GM23338 (cell line): ENCODE measurements around the gene PCBP3. TPM values are rescaled to one million over a fixed set of nuclear protein-coding genes. Genes with fewer than 3 reads are reported as not detected.

Experiments used
- ATAC-seq: fragments of 200-7000 bp; cut with Tn5 transposase; 3 replicates; pipeline ENCODE4 v1.9.1; 2020
- DNase-seq: peaks from one replicate; pipeline ENCODE4 v3.0.0-alpha.2; 2015; ENCODE audit warnings: low spot score
- H2AFZ ChIP-seq: fragments of 200-600 bp; sonication (generic); 2 replicates; pipeline ENCODE4 v1.8.0; 2016; ENCODE audit warnings: antibody characterized with exemption, mild to moderate bottlenecking, moderate library complexity
- H3F3A ChIP-seq: fragments of 200-600 bp; sonication (generic); replicated peaks from 2 replicates; pipeline ENCODE4 v1.8.0; 2017; ENCODE audit warnings: antibody characterized with exemption, mixed run types, low read depth
- H3K27ac ChIP-seq: fragments of 200-600 bp; sonication (generic); 2 replicates; pipeline ENCODE4 v1.6.1; 2016; ENCODE audit warnings: low read depth
- H3K27me3 ChIP-seq: fragments of 200-600 bp; sonication (generic); 2 replicates; pipeline ENCODE4 v1.8.0; 2016; ENCODE audit warnings: mild to moderate bottlenecking, mixed run types, moderate library complexity; ENCODE audit not compliant: insufficient read depth
- H3K36me3 ChIP-seq: fragments of 200-600 bp; sonication (generic); 2 replicates; pipeline ENCODE4 v1.8.0; 2016; ENCODE audit warnings: mild to moderate bottlenecking; ENCODE audit not compliant: insufficient read depth
- H3K4me1 ChIP-seq: fragments of 200-600 bp; sonication (generic); 2 replicates; pipeline ENCODE4 v1.8.0; 2016; ENCODE audit warnings: mild to moderate bottlenecking, moderate library complexity; ENCODE audit not compliant: insufficient read depth
- H3K4me2 ChIP-seq: fragments of 200-600 bp; sonication (generic); 2 replicates; pipeline ENCODE4 v1.7.1; 2017; ENCODE audit warnings: mixed run types
- H3K4me3 ChIP-seq: fragments of 200-600 bp; sonication (generic); 2 replicates; pipeline ENCODE4 v1.6.1; 2016; ENCODE audit warnings: mixed run types
- H3K79me2 ChIP-seq: fragments of 200-600 bp; sonication (generic); replicated peaks from 2 replicates; pipeline ENCODE4 v1.8.0; 2017; ENCODE audit warnings: mild to moderate bottlenecking; ENCODE audit not compliant: insufficient read depth
- H3K9me2 ChIP-seq: fragments of 200-600 bp; sonication (generic); 2 replicates; pipeline ENCODE4 v1.8.0; 2017; ENCODE audit not compliant: insufficient read depth
- H4K20me1 ChIP-seq: fragments of 200-600 bp; sonication (generic); replicated peaks from 2 replicates; pipeline ENCODE4 v1.8.0; 2017; ENCODE audit warnings: mild to moderate bottlenecking; ENCODE audit not compliant: insufficient read depth
- H3K27ac Mint-ChIP-seq: 2 replicates; pipeline ENCODE4 v1.8.0; 2020; ENCODE audit warnings: inconsistent platforms, mild to moderate bottlenecking, moderate library complexity, mixed read lengths
- H3K27me3 Mint-ChIP-seq: 3 replicates; pipeline ENCODE4 v1.8.0; 2022; ENCODE audit warnings: low read depth, mild to moderate bottlenecking, moderate library complexity, mixed read lengths, inconsistent platforms; ENCODE audit not compliant: insufficient read depth, poor library complexity
- H3K36me3 Mint-ChIP-seq: 3 replicates; pipeline ENCODE4 v1.8.0; 2021; ENCODE audit warnings: low read depth, mild to moderate bottlenecking, inconsistent platforms, moderate library complexity, mixed read lengths
- H3K4me1 Mint-ChIP-seq: 3 replicates; pipeline ENCODE4 v1.8.0; 2020; ENCODE audit warnings: mild to moderate bottlenecking, inconsistent platforms, mixed read lengths
- H3K4me3 Mint-ChIP-seq: 3 replicates; pipeline ENCODE4 v1.8.0; 2021; ENCODE audit warnings: moderate library complexity, mild to moderate bottlenecking, inconsistent platforms, mixed read lengths
- H3K9me3 Mint-ChIP-seq: 3 replicates; pipeline ENCODE4 v1.8.0; 2020; ENCODE audit warnings: moderate library complexity, mild to moderate bottlenecking, inconsistent platforms, mixed read lengths
- CREB1 ChIP-seq: fragments of 250-450 bp; sonication (Bioruptor Pico); IDR thresholded peaks from 2 replicates; pipeline ENCODE4 v1.5.0; 2020; ENCODE audit warnings: low read depth, mild to moderate bottlenecking, moderate library complexity
- CTCF ChIP-seq, 2 experiments: fragments of 200-600 bp in 1 of 2; sonication (generic) in 1 of 2; conservative IDR thresholded peaks; 2 replicates each; pipeline versions ENCODE4 v1.5.1 to v1.6.1; 2016 to 2017; ENCODE audit warnings: antibody characterized with exemption in 2 of 2, low read depth in 2 of 2, mild to moderate bottlenecking in 2 of 2, moderate library complexity in 1 of 2
- ETS1 ChIP-seq: IDR thresholded peaks from 2 replicates; pipeline ENCODE4 v1.6.1; 2016; ENCODE audit warnings: antibody characterized with exemption
- EZH2 ChIP-seq: fragments of 200-600 bp; sonication (generic); IDR thresholded peaks from one replicate; pipeline ENCODE4 v1.8.0; 2017; ENCODE audit warnings: antibody characterized with exemption, mild to moderate bottlenecking, low read depth; ENCODE audit not compliant: unreplicated experiment
- JUNB ChIP-seq: IDR thresholded peaks from one replicate; pipeline ENCODE4 v1.6.1; 2016; ENCODE audit warnings: antibody characterized with exemption; ENCODE audit not compliant: unreplicated experiment
- REST ChIP-seq: IDR thresholded peaks from one replicate; pipeline ENCODE4 v1.6.1; 2018; ENCODE audit warnings: antibody characterized with exemption; ENCODE audit not compliant: unreplicated experiment
- ZNF114 ChIP-seq: fragments of 250-450 bp; sonication (Bioruptor Pico); IDR thresholded peaks from 2 replicates; pipeline ENCODE4 v1.5.0; 2020; ENCODE audit warnings: mild to moderate bottlenecking, moderate library complexity
- ZNF331 ChIP-seq: fragments of 250-450 bp; sonication (Bioruptor Pico); IDR thresholded peaks from 2 replicates; pipeline ENCODE4 v1.5.0; 2020; ENCODE audit warnings: low read depth, mild to moderate bottlenecking, moderate library complexity
- ZNF462 ChIP-seq: fragments of 250-450 bp; sonication (Bioruptor Pico); IDR thresholded peaks from 2 replicates; pipeline ENCODE4 v1.5.0; 2020; ENCODE audit warnings: mild to moderate bottlenecking, moderate library complexity
- polyA plus RNA-seq: library from polyadenylated mRNA; unstranded; fragments of >200 nt; fragmentation: Nextera tagmentation; extraction: Ambion mirVana; gene quantifications from 2 replicates; pipeline ENCODE4 v1.2.1, GENCODE V29; 2016
- total RNA-seq: library from RNA; depleted of rRNA; stranded (reverse); fragments of >200 nt; shearing (Covaris generic); gene quantifications from 2 replicates; pipeline ENCODE4 v1.2.3, GENCODE V29; 2014

The PCBP3 gene
- total and polyA plus RNA-seq, 2 experiments from 2014 or later = 7.1 to 9.1 TPM

GRCh38 chr21:45753445-45753844 is 109.9 kb downstream of the PCBP3 start:
- TF ChIP-seq ZNF114 (CRISPR knock-in tag) (no peak), ZNF331 (CRISPR knock-in tag) (no peak), REST (no peak), JUNB (no peak)
- no peak overlapping the region for H2AFZ ChIP-seq
- H3K27ac Mint-ChIP-seq = no peak overlapping the region
- H3F3A ChIP-seq = no peaks in the 10 kb centered on the region
- no peak overlapping the region for H3K4me2 ChIP-seq
- no peaks in the 10 kb centered on the region for H3K36me3 ChIP-seq
- no peaks in the 10 kb centered on the region for H3K79me2 ChIP-seq
- H3K4me3 Mint-ChIP-seq = no peak overlapping the region
- H3K9me2 ChIP-seq = no peaks in the 10 kb centered on the region
- no peak overlapping the region for H3K27ac ChIP-seq
- no peaks in the 10 kb centered on the region for H3K9me3 Mint-ChIP-seq
- H3K27me3 ChIP-seq = no peaks in the 10 kb centered on the region
- H3K36me3 Mint-ChIP-seq = no peaks in the 10 kb centered on the region
- no peak for DNase-seq
- 0 out of 3 replicates have a peak, but pooled peaks cover 1% of the 10 kb centered on the region for H3K4me1 Mint-ChIP-seq
- H3K4me3 ChIP-seq = no peak overlapping the region
- no peaks in the 10 kb centered on the region for H3K27me3 Mint-ChIP-seq
- H4K20me1 ChIP-seq = no peaks in the 10 kb centered on the region; the same call in 1 of the 2 replicates
- ATAC-seq = no peak
- no peaks in the 10 kb centered on the region for H3K4me1 ChIP-seq

- Histone ChIP-seq H3K79me2 (no peaks in the 10 kb centered on the region), H3K27me3 (no peaks in the 10 kb centered on the region), H2AFZ (no peak overlapping the region), H4K20me1 (no peaks in the 10 kb centered on the region), H3K9me2 (no peaks in the 10 kb centered on the region), H3K4me3 (no peak overlapping the region), H3K36me3 (no peaks in the 10 kb centered on the region), H3K4me1 (no peaks in the 10 kb centered on the region), H3F3A (no peaks in the 10 kb centered on the region), H3K4me2 (no peak overlapping the region), H3K27ac (no peak overlapping the region)
- Mint-ChIP-seq H3K27ac (no peak overlapping the region), H3K9me3 (no peaks in the 10 kb centered on the region), H3K27me3 (no peaks in the 10 kb centered on the region), H3K4me3 (no peak overlapping the region), H3K36me3 (no peaks in the 10 kb centered on the region), H3K4me1 (no peaks in the 10 kb centered on the region)
- ATAC-seq = no peak
- DNase-seq = no peak
- no peak for TF ChIP-seq ZNF462 (CRISPR knock-in tag)
- TF ChIP-seq ZNF114 (CRISPR knock-in tag) = no peak
- no peak for TF ChIP-seq CTCF (conservative IDR thresholded peaks at IDR 0.05; ENCODE audit: low read depth in 2 of 2)
- no peak for TF ChIP-seq EZH2
- TF ChIP-seq ETS1 = no peak
- TF ChIP-seq CREB1 (CRISPR knock-in tag) = no peak
Observed at GRCh38 chr21:45756029-45756428, 112.5 kb downstream of the PCBP3 start.
